ENCODE results near the gene RPH3AL. TPM values are rescaled to one million over a fixed set of nuclear protein-coding genes. Genes with fewer than 3 reads are reported as not detected.

The RPH3AL gene
- total and polyA plus RNA-seq, 2 experiments from 2014 or later: 13.8 to 39.0 TPM

GRCh38 chr17:263271-263670 lies 89.3 kb downstream of the RPH3AL start:
- DNase-seq (ENCODE audit: low read depth in 1 of 2, low spot score in 1 of 2): no peak
- H3K4me1 ChIP-seq (ENCODE audit: low read depth): peaks cover 2% of the 10 kb centered on the region
- H3K9me3 ChIP-seq (ENCODE audit: low read depth): no peaks in the 10 kb centered on the region
- no peaks in the 10 kb centered on the region for H3K27me3 ChIP-seq
- TF ChIP-seq, protein P1, sequence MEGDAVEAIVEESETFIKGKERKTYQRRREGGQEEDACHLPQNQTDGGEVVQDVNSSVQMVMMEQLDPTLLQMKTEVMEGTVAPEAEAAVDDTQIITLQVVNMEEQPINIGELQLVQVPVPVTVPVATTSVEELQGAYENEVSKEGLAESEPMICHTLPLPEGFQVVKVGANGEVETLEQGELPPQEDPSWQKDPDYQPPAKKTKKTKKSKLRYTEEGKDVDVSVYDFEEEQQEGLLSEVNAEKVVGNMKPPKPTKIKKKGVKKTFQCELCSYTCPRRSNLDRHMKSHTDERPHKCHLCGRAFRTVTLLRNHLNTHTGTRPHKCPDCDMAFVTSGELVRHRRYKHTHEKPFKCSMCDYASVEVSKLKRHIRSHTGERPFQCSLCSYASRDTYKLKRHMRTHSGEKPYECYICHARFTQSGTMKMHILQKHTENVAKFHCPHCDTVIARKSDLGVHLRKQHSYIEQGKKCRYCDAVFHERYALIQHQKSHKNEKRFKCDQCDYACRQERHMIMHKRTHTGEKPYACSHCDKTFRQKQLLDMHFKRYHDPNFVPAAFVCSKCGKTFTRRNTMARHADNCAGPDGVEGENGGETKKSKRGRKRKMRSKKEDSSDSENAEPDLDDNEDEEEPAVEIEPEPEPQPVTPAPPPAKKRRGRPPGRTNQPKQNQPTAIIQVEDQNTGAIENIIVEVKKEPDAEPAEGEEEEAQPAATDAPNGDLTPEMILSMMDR (IDR thresholded peaks at IDR 0.05; ENCODE audit: low read depth, low read length): no peak
- H3K4me3 ChIP-seq: no peak overlapping the region
- H3K36me3 ChIP-seq: peaks cover 8% of the 10 kb centered on the region
- no peak overlapping the region for H3K27ac ChIP-seq

DNA sequence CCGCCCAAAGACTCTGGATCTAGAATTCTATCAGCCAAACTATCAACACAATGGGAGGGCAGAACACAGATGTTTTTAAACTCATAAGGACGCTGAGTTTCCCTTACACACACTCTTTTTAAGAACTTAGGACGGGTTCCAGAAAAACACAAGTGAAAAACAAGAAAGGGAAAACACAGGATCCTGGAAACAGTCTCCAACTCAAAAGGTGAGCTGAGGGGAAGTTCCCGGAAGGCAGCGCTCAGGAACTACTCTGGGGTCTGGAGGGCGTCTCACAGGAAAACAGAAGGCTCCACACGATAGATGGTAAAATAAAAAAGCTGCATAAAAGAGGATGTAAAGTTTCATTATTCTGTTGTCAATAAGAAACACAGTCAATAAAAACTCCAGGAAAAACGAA lies 91.0 kb downstream of the RPH3AL start:
- H3K9me3 ChIP-seq (ENCODE audit: low read depth): no peaks in the 10 kb centered on the region
- no peaks in the 10 kb centered on the region for H3K27me3 ChIP-seq
- peaks cover 8% of the 10 kb centered on the region for H3K36me3 ChIP-seq
- H3K4me3 ChIP-seq: no peak overlapping the region
- H3K27ac ChIP-seq: no peak overlapping the region
- TF ChIP-seq, protein P1 (IDR thresholded peaks at IDR 0.05; ENCODE audit: low read depth, low read length): no peak
- no peak for DNase-seq (ENCODE audit: low read depth in 1 of 2, low spot score in 1 of 2)
- H3K4me1 ChIP-seq (ENCODE audit: low read depth): peaks cover 2% of the 10 kb centered on the region

DNA sequence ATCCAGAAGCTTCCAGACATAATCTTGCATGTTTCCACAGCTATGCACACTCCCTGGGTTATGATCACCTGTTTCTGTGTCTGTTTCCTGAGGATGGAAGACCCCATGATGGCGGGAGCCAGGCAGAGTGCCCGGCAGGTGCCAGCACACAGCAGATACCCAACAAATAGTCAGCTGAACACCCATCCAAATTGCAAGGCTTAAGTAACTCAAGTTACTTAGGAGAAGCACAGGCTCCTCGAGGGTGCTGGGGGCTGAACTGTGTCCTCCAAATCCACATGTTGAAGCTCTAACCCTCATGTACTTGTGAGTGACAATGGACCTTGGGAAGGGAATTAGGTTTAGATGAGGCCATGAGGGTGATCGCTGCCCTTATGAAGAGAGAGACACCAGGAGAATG lies 91.7 kb downstream of the RPH3AL start:
- Histone ChIP-seq H3K27ac (no peak overlapping the region), H3K9me3 (ENCODE audit: low read depth) (no peaks in the 10 kb centered on the region), H3K4me3 (no peak overlapping the region), H3K36me3 (peaks cover 8% of the 10 kb centered on the region), H3K27me3 (no peaks in the 10 kb centered on the region), H3K4me1 (ENCODE audit: low read depth) (peaks cover 2% of the 10 kb centered on the region)
- TF ChIP-seq, protein P1 (IDR thresholded peaks at IDR 0.05; ENCODE audit: low read depth, low read length): no peak
- no peak for DNase-seq (ENCODE audit: low read depth in 1 of 2, low spot score in 1 of 2)

DNA sequence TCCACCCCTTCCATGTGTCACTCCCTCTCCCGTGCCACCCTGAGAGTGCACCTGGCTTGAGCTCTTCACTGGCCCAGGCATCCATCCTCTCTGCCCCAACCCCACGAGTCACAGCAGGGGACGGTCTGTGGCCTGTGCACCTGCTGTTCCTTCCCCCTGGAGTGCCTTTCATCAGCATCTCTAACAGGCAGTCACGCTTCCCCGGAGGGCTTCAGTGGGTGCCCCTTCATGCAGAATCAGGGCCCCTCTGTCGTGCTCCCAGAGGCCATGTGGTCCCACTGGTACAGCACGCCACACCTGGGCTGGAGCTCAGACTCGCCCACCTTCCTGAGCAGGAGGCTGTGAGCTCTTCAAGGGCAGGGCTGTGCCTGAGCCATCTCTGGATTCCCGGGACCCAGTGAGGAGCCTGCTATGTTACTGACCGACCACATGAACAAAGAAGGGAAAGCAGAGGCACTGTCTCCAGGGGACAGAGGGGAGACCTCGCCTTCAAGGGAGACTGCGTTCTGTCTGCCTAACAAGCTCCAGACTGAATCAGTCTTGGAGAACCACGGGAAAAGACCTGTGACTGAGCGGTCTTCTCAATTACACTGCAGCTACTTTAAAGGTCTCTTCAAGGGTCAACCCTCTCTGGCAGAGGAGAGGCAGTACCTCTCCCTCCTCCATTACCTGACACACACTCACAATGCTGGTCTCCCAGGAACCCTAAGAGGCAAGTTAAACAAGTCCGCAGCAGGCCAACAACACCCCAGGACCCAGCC lies 92.4 kb downstream of the RPH3AL start:
- Histone ChIP-seq H3K9me3 (ENCODE audit: low read depth) (no peaks in the 10 kb centered on the region), H3K4me1 (ENCODE audit: low read depth) (peaks cover 2% of the 10 kb centered on the region), H3K27ac (no peak overlapping the region), H3K36me3 (peaks cover 8% of the 10 kb centered on the region), H3K27me3 (no peaks in the 10 kb centered on the region), H3K4me3 (no peak overlapping the region)
- TF ChIP-seq, protein P1 (IDR thresholded peaks at IDR 0.05; ENCODE audit: low read depth, low read length): no peak
- no peak for DNase-seq (ENCODE audit: low read depth in 1 of 2, low spot score in 1 of 2)

GRCh38 chr17:259341-259976 lies 93.1 kb downstream of the RPH3AL start:
- H3K27me3 ChIP-seq: no peaks in the 10 kb centered on the region
- H3K27ac ChIP-seq: no peak overlapping the region
- H3K36me3 ChIP-seq: peaks cover 8% of the 10 kb centered on the region
- peaks cover 2% of the 10 kb centered on the region for H3K4me1 ChIP-seq (ENCODE audit: low read depth)
- no peaks in the 10 kb centered on the region for H3K9me3 ChIP-seq (ENCODE audit: low read depth)
- TF ChIP-seq, protein P1 (IDR thresholded peaks at IDR 0.05; ENCODE audit: low read depth, low read length): no peak
- DNase-seq (ENCODE audit: low read depth in 1 of 2, low spot score in 1 of 2): no peak
- H3K4me3 ChIP-seq: no peak overlapping the region
